GM12878 (cell line): ENCODE data around the gene SRF.

Source experiments
- EGR1 ChIP-seq, 2 experiments: IDR thresholded peaks; 1 replicate in 1 of 2; 2 replicates in 1 of 2; pipeline ENCODE4 v1.6.1; 2011 to 2012; ENCODE audit warnings: low read depth in 2 of 2, low read length in 2 of 2, borderline replicate concordance in 1 of 2, mild to moderate bottlenecking in 1 of 2, moderate library complexity in 1 of 2
- KDM1A ChIP-seq: fragments of 200-600 bp; sonication (generic); IDR thresholded peaks from 2 replicates; pipeline ENCODE4 v1.6.1; 2016; ENCODE audit warnings: borderline replicate concordance
- NR2C2 ChIP-seq: IDR thresholded peaks from 2 replicates; pipeline ENCODE4 v1.6.1; 2011; ENCODE audit warnings: borderline replicate concordance, low read depth; ENCODE audit not compliant: control insufficient read depth, insufficient read length
- POLR2A ChIP-seq: IDR thresholded peaks from 2 replicates; pipeline ENCODE4 v1.6.1; 2011; ENCODE audit warnings: low read depth, mild to moderate bottlenecking, low read length
- RAD21 ChIP-seq: IDR thresholded peaks from 2 replicates; pipeline ENCODE4 v1.6.1; 2011; ENCODE audit warnings: mild to moderate bottlenecking, low read depth, low read length, moderate library complexity; ENCODE audit not compliant: insufficient read depth
- RCOR1 ChIP-seq: conservative IDR thresholded peaks from 2 replicates; pipeline ENCODE4 v1.6.1; 2012; ENCODE audit warnings: low read depth, low read length, improper control_type of control experiment
- STAT3 ChIP-seq: IDR thresholded peaks from 2 replicates; pipeline ENCODE4 v1.6.1; 2011; ENCODE audit warnings: low read depth, low read length, improper control_type of control experiment
- TF ChIP-seq, protein P1 (sequence below): fragments of 450-650 bp; IDR thresholded peaks from 2 replicates; pipeline ENCODE4 v1.6.1; 2014; ENCODE audit warnings: mild to moderate bottlenecking
- TF ChIP-seq, protein P2 (sequence below): fragments of 150-350 bp; IDR thresholded peaks from 2 replicates; pipeline ENCODE4 v1.6.1; 2016; ENCODE audit warnings: low read depth, low read length
- TF ChIP-seq, protein P3 (sequence below), 3 experiments: IDR thresholded peaks in 2 of 3; conservative IDR thresholded peaks in 1 of 3; 2 replicates each; pipeline ENCODE4 v1.5.1; 2011; ENCODE audit warnings: low read depth in 3 of 3, low read length in 3 of 3, mild to moderate bottlenecking in 3 of 3, control low read depth in 2 of 3, moderate library complexity in 2 of 3, inconsistent platforms in 1 of 3, mixed read lengths in 1 of 3; ENCODE audit not compliant: control insufficient read depth in 2 of 3, insufficient read depth in 1 of 3; ENCODE audit errors: extremely low read depth in 1 of 3
- TF ChIP-seq, protein P4 (sequence below): IDR thresholded peaks from 2 replicates; pipeline ENCODE4 v1.6.1; 2011; ENCODE audit warnings: borderline replicate concordance, low read depth, mild to moderate bottlenecking, moderate library complexity, mixed read lengths, low read length; ENCODE audit not compliant: insufficient read depth; ENCODE audit errors: extremely low read length

DNA sequence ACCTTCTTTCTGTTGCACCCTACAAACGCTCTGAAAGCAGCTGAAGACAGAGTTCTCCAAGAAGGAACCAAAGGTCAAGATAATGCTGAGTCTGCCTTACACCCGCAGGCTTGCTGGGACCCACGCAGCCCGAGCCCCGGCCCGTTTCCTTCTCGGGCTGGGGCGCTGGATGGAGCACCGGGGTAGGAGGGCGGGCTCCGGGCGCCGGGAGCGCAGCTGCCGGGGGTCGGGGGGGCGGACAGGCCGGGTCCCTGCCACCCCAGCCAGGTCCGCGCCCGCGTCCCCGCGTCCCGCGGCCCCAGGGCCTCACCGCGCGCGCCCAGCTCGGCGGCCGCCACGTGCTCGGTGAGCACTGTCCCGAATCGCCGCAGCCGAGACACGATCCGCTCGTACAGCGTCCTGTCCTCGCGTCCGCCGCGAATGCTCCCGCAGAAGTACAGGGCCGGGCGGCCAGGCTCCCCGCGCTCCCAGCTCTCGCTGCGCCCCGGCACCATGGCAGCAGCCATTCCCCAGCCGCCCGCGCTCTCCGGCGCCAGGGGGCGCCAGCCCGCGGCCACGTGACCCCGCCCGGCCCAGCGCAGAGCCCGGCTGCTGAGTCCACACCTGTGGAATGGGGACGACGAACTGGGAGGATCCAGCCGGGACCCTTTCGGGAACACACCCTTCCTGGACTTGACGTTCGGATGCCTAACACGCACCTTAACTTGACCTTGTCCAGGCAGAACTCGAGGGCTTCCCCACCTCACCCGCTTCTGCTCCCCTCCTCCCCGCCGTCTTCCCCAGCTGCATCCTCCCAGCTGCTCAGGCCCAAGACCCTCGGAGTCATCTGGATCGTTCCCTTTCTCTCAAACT is 58.1 kb downstream of the SRF start, which contains the start of gene DNPH1:
- peak; percentile 56 for TF ChIP-seq RAD21
- TF ChIP-seq, protein P1, sequence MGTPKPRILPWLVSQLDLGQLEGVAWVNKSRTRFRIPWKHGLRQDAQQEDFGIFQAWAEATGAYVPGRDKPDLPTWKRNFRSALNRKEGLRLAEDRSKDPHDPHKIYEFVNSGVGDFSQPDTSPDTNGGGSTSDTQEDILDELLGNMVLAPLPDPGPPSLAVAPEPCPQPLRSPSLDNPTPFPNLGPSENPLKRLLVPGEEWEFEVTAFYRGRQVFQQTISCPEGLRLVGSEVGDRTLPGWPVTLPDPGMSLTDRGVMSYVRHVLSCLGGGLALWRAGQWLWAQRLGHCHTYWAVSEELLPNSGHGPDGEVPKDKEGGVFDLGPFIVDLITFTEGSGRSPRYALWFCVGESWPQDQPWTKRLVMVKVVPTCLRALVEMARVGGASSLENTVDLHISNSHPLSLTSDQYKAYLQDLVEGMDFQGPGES, result peak; percentile 45
- 0 out of 3 replicates have a peak, but pooled peaks of 1 of the 2 experiments have one; percentile 21 for TF ChIP-seq EGR1 (IDR thresholded peaks at IDR 0.05; ENCODE audit: borderline replicate concordance in 1 of 2, low read depth in 2 of 2, low read length in 2 of 2)
- no peak for TF ChIP-seq KDM1A
- TF ChIP-seq STAT3, result no peak
- TF ChIP-seq NR2C2, result no peak
- TF ChIP-seq, protein P2, sequence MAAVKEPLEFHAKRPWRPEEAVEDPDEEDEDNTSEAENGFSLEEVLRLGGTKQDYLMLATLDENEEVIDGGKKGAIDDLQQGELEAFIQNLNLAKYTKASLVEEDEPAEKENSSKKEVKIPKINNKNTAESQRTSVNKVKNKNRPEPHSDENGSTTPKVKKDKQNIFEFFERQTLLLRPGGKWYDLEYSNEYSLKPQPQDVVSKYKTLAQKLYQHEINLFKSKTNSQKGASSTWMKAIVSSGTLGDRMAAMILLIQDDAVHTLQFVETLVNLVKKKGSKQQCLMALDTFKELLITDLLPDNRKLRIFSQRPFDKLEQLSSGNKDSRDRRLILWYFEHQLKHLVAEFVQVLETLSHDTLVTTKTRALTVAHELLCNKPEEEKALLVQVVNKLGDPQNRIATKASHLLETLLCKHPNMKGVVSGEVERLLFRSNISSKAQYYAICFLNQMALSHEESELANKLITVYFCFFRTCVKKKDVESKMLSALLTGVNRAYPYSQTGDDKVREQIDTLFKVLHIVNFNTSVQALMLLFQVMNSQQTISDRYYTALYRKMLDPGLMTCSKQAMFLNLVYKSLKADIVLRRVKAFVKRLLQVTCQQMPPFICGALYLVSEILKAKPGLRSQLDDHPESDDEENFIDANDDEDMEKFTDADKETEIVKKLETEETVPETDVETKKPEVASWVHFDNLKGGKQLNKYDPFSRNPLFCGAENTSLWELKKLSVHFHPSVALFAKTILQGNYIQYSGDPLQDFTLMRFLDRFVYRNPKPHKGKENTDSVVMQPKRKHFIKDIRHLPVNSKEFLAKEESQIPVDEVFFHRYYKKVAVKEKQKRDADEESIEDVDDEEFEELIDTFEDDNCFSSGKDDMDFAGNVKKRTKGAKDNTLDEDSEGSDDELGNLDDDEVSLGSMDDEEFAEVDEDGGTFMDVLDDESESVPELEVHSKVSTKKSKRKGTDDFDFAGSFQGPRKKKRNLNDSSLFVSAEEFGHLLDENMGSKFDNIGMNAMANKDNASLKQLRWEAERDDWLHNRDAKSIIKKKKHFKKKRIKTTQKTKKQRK, result no peak
- TF ChIP-seq, protein P3, sequence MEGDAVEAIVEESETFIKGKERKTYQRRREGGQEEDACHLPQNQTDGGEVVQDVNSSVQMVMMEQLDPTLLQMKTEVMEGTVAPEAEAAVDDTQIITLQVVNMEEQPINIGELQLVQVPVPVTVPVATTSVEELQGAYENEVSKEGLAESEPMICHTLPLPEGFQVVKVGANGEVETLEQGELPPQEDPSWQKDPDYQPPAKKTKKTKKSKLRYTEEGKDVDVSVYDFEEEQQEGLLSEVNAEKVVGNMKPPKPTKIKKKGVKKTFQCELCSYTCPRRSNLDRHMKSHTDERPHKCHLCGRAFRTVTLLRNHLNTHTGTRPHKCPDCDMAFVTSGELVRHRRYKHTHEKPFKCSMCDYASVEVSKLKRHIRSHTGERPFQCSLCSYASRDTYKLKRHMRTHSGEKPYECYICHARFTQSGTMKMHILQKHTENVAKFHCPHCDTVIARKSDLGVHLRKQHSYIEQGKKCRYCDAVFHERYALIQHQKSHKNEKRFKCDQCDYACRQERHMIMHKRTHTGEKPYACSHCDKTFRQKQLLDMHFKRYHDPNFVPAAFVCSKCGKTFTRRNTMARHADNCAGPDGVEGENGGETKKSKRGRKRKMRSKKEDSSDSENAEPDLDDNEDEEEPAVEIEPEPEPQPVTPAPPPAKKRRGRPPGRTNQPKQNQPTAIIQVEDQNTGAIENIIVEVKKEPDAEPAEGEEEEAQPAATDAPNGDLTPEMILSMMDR (IDR thresholded peaks at IDR 0.05 in 2 of 3, conservative IDR thresholded peaks at IDR 0.05 in 1 of 3; ENCODE audit: control insufficient read depth in 2 of 3, extremely low read depth in 1 of 3, insufficient read depth in 1 of 3, low read depth in 3 of 3, low read length in 3 of 3), result peak; percentile 71 to 95 (median 91); a peak in 5 of 6 replicates
- TF ChIP-seq POLR2A, result peak; percentile 92
- no peak for TF ChIP-seq RCOR1
- TF ChIP-seq, protein P4, sequence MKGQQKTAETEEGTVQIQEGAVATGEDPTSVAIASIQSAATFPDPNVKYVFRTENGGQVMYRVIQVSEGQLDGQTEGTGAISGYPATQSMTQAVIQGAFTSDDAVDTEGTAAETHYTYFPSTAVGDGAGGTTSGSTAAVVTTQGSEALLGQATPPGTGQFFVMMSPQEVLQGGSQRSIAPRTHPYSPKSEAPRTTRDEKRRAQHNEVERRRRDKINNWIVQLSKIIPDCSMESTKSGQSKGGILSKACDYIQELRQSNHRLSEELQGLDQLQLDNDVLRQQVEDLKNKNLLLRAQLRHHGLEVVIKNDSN, result peak; percentile 99
